Colon (tissue), 2 donors: ENCODE data around the gene TIMM44.
"Not testable (repeated sequence)": the region's sequence is repeated elsewhere in the genome, so short reads cannot be mapped to it uniquely, and the experiment has no call there.

Source experiments
- FAIRE-seq: peaks from 2 replicates; lab custom pipeline; 2012; peaks lifted over from hg19 to GRCh38; lab: Jason Lieb, UNC
- donor health status: control.
- donor health status: control.

The TIMM44 gene

DNA sequence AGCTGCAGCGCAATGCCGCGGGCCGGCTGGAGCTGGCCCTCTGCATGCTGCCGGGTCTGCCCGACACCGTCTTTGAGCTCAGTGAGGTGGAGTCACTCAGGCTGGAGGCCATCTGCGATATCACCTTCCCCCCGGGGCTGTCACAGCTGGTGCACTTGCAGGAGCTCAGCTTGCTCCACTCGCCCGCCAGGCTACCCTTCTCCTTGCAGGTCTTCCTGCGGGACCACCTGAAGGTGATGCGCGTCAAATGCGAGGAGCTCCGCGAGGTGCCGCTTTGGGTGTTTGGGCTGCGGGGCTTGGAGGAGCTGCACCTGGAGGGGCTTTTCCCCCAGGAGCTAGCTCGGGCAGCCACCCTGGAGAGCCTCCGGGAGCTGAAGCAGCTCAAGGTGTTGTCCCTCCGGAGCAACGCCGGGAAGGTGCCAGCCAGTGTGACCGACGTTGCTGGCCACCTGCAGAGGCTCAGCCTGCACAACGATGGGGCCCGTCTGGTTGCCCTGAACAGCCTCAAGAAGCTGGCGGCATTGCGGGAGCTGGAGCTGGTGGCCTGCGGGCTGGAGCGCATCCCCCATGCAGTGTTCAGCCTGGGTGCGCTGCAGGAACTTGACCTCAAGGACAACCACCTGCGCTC is 43.6 kb downstream of the TIMM44 start:
- no peak for FAIRE-seq

DNA sequence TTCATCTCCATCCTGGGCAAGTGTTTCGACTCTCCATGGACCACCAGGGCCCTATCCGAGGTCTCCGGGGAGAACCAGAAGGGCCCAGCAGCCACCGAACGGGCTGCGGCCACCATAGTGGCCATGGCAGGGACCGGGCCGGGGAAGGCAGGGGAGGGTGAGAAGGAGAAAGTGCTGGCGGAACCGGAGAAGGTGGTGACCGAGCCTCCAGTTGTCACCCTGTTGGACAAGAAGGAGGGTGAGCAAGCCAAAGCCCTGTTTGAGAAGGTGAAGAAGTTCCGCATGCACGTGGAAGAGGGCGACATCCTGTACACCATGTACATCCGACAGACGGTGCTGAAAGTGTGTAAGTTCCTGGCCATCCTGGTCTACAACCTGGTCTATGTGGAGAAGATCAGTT is 44.5 kb downstream of the TIMM44 start:
- no peak for FAIRE-seq

DNA sequence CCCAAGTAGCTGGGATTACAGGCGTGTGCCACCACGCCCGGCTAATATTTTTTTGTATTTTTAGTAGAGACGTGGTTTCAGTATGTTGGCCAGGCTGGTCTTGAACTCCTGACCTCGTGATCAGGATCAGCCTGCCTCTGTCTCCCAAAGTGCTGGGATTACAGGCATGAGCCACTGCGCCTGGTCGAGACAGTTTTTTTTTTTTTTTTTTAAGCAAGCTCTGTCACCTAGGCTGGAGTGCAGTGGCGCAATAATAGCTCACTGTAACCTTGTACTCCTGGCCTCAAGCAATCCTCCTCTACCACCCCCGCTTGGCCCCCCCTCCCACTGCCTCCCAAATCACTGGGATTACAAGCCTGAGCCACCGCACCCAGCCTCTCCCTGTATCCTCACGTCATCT is 46.2 kb downstream of the TIMM44 start:
- no peak for FAIRE-seq

DNA sequence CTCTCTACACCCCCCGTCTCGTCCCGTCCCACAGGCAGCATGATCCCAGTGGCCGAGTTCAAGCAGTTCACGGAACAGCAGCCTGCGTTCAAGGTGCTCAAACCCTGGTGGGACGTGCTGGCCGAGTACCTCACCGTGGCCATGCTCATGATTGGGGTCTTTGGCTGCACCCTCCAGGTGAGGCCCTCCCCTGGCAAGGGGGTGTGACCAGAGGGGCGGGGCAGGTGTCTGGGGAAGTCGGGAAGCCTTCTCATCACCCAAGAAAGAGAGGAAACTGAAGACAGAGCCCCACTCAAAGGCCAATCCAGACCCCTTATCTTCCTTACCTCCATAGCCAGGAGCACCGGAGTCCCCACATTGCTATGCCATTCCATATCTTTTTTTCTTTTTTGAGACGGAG is 47.9 kb downstream of the TIMM44 start:
- FAIRE-seq = no peak

DNA sequence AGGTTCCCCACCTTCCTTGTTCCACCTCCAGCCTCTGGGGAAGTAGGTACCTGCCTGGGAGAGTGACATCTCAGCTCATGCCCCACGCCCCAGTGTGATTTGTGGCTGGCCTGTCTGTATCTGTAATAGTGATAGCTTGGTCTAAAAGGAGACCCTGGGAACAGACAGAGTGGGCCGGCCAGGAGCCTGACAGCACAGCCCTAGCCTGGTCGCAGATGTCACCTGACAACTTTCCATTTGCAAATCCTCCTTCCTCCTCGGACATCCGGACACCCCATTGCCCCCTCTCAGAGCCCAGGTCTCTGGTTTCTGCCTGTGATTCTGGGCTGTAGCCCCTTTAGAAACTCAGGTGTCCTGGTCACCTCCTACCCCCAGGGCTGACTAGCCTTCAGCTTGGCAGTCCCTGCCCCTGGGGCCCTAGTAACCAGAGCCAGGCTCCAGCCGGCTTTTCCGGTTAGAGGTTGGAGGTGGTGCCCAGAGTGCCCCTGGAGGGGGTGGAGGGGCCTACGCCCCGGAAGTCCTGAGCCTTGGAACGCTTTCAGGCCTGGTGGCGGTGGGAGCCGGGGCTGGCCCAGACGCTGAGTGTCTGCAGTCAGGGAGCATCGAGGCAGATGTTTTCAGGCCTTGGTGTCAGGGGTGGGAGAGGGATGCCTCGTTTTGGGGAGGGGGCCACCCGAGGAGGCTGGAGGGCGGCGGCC is 48.7 kb downstream of the TIMM44 start:
- no peak for FAIRE-seq

DNA sequence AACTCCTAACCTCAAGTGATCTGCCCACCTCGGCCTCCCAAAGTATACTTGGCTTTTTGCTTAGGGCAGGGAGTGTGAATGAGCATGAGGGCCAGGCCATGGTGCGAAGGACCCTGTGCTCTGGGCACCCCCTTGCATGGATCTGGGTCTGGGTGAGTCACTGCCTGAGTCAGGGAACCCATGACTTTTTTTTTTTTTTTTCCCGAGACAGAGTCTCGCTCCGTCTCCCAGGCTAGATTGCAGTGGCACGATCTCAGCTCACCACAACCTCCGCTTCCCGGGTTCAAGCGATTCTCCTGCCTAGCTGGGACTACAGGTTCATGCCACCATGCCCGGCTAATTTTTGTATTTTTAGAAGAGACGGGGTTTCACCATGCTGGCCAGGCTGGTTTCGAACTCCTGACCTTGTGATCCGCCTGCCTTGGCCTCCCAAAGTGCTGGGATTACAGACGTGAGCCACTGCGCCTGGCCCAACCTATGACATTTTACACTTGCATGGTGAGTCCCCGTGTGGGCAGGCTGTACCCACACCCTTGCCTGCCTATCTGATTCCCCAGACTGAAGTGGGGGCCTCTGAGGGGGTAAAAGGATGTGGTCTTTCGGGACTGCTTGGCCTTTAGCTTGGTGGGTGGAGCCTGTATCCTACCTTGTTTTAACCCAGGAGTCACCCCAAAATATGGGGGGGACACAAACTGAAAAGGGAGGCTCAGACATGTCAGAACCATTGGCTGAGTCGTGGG is 49.9 kb downstream of the TIMM44 start:
- FAIRE-seq = not testable (repeated sequence)

DNA sequence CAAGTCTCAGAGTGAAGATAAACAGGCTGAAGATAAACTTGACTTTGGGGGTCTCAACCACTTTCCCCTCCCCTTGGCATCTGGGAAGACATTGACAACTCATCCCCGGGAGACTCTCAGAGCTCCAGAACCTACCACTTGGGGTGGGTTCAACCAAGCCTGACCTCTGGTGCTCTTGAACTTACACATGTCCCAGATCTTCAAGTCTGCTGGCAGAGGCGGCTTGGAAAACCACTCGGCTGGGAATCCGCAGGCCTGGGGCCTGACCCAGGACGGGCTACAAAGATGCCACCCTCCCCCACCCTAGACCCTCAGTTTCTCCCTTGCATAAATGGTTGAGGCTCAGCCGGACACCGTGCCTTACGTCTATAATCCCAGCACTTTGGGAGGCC is 54.6 kb downstream of the TIMM44 start:
- FAIRE-seq = no peak

DNA sequence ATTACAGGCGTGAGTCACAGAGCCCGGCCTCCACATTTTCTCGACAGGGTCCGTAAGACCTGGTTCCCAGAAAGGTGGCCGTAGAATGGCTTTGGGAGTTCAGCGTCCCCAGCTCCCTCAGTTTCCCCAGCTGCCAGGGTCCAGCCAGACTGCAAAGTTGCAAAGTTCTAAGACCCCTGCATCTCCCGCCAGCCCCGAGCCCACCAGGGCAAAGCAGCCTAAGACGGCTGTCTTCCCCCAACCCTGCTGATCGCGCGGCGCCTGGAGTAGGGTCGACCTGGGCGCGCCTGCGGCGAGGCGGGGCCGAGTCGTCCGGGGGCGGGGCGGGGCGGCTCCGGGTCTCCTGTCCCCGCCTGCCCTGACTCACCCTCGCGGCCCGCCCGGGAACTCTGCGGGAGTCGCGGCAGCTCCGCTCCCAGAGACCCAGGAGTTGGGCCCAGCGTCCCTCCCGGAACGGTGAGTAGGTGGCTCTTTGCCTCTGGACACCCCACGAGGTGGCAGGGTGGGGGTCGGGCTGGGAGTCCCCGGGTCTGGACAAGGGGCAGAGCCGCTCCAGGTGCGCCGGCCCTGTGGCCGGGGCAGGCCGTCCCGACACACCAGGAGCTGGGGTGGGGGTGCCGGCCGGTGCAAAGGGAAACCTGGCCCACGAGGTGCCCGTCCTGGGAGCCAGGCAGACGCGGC is 55.2 kb downstream of the TIMM44 start, which contains the start of gene LRRC8E:
Gene LRRC8E, plus strand, starts transcription at position 366 of the 681 bp plus-strand sequence. CDS start 7,094 bp downstream, outside the sequence.
- FAIRE-seq = no peak

DNA sequence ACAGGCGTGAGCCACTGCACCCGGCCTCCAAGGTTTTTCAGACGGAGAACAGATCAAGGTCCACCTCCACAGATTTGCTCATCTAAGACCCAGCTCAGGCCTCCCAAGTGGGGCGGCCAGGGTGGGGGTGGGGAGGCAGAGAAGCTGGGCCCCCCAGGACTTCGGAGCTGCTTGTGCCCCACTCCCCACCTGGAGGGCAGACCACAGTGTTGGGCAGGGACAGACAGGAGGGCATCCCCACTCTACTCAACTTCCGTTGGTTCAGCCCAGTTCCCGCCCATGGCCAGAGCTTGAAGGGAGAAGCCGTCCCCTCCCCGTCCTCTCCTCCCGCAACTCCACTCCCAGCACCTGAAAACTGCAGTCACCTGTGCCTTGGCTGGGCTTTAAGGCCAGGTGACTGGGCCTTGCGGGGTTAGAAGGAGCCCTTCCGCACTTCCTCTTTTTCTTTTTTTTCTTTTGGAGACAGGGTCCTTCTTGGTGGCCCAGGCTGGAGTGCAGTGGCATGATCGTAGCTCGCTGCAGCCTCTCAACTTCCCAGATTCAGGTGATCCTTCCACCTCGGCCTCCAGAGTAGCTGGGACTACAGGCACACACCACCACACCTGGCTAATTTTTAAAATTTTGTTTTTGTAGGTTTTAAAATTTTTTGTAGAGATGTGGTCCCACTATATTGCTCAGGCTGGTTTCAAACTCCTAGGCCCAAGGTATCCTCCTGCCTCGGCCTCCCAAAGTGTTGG is 55.9 kb downstream of the TIMM44 start:
- no peak for FAIRE-seq

DNA sequence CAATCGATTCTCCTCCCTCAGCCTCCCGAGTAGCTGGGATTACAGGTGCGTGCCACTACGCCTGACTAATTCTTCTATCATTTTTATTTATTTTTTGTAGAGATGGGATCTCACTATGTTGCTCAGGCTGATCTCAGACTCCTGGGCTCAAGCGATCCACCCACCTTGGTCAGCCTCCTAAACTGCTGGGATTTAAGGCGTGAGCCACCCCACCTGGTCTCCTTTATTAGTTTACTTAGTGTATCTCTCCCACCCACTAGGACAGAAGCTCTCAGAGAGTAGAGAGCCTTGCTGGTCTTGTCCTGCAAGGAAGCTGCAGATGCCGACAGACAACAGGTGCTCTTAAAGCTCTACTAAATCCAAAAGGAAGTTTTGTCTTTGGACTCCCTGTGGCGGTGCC is 57.6 kb downstream of the TIMM44 start:
- FAIRE-seq = no peak

DNA sequence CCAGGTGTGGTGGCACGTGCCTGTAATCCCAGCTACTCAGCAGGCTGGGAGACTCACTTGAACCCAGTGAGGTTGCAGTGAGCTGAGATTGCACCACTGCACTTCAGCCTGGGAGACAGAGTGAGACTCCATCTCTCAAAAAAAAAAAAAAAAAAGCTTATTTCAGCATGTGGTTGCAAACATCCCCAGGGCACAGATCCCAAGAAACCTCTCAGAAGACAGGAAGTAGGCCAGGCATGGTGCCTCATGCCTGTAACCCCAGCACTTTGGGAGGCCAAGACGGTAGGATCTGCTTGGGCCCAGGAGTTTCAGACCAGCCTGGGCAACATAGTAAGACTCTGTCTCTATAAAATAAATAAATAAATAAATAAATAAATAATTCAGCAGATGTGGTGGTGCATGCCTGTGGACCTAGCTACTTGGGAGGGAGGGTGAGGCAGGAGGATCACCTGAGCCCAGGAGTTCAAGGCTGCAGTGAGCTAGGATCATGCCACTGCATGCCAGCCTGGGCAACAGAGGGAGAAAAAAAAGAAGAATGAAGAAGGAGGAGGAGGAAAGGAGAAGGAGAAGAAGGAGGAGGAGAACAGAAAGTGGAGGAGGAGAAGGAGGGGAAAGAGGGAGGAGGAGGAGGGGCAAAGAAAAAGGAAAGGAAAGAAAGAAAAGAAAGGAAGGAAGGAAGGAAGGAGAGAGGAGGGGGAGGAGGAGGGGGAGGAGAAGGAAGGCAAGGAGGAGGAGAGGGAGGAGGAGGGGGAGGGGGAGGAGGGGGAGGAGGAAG is 59.5 kb downstream of the TIMM44 start:
- no peak for FAIRE-seq

DNA sequence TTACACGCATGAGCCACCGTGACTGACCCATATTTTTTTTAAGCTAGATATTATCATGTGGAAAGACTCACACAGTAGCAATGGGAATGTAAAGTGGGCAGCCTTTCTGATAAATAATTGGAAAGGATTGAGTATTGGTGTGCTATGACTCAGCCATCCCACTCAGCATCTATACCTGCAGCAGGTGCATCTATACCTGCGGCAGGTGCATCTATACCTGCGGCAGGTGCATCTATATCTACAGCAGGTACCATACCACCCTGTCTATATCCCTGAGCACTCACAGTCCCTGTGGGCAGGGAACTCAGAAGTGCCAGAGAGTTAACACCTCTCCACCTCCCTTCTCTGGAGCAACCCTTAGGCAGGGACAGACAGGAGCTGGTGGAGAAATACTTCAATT is 60.4 kb downstream of the TIMM44 start:
- FAIRE-seq = no peak

DNA sequence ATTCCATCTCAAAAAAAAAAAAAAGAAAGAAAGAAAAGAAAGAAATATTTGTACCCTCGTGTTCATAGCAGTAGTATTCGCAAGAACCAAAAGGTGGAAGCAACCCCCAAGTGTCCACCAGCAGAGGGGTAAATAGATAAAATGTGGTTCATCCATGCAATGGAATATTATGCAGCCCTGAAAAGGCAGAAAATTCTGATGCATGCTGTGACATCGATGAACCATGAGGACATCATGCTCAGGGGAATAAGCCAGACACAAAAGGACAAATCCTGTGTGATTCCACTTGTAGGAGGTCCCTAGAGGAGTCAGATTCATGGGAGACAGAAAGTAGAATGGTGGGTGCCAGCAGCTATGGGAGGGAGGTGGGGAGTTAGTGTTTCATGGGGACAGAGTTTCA is 61.6 kb downstream of the TIMM44 start:
- no peak for FAIRE-seq

DNA sequence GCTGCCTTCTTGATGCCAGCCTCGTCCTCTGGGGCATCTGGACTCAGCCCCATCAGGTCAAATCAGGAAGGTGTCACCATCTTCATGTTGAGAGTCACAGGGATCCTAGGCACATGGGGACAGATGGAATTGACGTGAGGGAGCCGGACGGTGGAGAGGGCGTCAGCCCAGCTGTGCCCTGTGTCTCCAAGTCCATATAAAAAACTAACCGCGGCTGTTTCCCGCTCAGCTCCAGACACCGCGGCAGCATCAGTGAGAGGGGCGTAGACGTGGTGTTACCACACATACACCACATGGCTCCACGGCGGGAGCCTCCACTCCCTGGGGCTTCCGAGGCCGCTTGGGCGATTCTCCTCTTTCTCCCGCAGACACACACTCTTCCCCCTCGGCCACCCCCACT is 63.6 kb downstream of the TIMM44 start:
- FAIRE-seq = no peak

DNA sequence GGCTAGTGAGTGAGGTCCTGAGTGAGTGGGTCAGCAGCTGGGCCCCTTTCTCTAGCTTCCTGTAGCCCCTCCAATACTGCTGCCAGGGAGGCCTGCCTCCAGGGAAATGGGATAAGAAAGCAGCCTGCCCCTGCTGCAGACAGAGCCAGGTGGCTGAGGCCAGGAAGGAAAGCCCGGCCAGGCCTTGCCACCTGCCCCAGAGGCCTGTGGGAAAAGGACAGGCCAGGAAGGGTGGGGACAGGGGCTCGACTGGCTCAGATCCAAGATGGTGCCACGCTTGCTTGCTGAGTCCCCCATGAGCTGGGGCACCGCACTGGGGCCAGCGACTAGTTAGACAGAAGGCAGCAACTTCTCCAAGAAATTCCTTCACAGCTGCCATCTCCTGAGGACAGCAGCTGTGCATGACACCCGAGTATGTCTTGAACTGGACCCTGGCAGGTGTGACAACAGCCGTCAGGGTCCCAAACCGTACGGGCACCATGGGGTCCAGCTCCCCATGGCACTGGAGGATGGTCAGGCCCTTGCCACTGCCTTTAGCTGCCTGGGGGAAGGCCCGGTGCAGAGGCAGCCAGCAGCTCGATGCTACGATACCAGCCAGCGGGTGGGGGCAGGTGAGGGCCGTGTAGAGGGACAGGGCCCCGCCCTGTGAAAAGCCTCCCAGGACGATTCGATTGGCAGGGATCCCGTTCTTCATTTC is 64.2 kb downstream of the TIMM44 start:
- no peak for FAIRE-seq

DNA sequence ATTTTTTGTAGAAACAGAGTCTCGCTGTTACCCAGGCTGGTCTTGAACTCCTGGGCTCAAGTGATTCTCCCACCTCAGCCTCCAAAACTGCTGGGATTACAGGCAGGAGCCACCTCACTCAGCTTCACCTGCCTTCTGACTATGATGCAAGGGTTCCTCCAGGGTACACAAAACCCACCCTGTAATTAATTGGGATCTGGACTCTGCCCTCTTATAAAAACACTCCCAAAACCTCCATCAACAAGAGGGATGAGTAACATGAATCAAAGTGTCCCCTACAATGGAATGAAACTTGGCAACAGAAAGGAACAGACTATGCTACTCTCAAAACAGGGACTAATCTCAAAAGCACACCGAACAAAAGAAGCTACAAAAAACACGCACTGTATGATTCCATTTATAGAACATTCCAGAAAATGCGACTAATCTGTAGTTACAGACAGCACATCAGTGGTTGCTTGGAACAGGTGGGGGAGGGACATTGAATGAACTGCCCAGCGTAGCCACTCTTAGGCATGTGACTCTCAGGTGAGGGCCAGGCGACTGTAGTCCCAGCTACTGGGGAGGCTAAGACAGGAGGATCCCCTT is 66.1 kb downstream of the TIMM44 start:
- FAIRE-seq = no peak
